ENCODE measurements around the gene CEP250.

The CEP250 gene

DNA sequence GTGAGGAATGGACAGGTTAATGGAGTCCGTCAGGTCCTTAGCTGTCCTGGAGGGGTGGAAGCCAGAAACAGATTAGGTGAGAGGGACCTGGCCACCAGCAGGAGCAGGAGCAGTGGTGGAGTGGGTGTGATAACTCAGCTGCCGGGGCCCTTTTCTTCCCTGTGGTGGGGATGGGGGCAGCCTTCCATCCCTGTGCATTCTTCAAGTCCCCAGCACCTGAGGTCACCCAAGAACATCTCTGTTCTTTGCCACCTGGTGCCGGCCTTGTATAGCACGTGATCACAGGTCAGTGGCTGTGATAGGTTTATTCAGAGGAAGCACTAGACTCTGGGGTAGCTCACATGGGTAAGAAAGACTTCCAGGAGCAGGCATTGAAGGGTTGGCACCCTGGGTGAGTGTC is 103.1 kb downstream of the CEP250 start:
- TF ChIP-seq CTCF (IDR thresholded peaks at IDR 0.05), result no peak

DNA sequence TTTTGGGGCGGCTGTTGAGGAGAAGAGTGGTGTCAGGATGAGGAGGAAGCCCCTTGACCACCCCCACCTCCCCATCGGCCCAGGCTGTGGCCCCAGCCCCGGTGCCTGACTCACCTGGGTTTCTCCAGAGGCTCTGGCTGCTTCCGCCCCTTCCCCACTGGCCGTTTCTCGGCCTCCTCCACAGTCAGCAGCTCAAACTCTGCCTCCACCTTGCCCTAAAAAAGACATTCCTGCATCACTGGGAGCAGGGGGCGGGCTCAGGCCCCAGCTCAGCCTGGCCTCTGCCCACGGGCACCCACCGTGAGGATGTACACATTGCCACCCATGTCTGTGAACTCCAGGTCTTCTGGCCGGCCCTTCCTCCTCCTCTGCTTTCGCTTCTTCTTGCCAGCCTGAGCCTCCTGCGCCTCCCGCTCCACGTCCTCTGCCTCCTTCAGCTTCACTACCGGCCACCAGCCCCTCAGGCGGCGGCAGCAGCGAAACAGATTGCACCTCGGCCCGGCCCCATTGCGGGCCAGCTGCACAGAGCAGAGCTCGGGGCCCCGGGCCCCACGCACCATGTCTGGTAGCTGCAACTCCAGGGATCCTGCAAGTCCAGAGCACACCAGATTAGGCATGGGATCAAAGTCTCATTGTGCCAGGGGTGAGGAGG is 103.8 kb downstream of the CEP250 start:
- no peak for TF ChIP-seq CTCF (IDR thresholded peaks at IDR 0.05)

- TF ChIP-seq CTCF (IDR thresholded peaks at IDR 0.05), result no peak
Measured at GRCh38 chr20:35560105-35560511, 104.7 kb downstream of the CEP250 start.

- TF ChIP-seq CTCF (IDR thresholded peaks at IDR 0.05), result no peak
Measured at GRCh38 chr20:35560541-35560940, 105.1 kb downstream of the CEP250 start.

GRCh38 chr20:35561268-35561667 is 105.9 kb downstream of the CEP250 start:
- TF ChIP-seq CTCF (IDR thresholded peaks at IDR 0.05), result peak; percentile 27; the same call in 1 of the 2 replicates

GRCh38 chr20:35561671-35562070 is 106.3 kb downstream of the CEP250 start:
- TF ChIP-seq CTCF (IDR thresholded peaks at IDR 0.05), result no peak

GRCh38 chr20:35562541-35563110 is 107.2 kb downstream of the CEP250 start:
- no peak for TF ChIP-seq CTCF (IDR thresholded peaks at IDR 0.05)
